Upper lobe of left lung (tissue), 4 donors: ENCODE results near the gene RELCH.

Experiments
- EP300 ChIP-seq, 4 donors: sonication (generic); formaldehyde crosslinking; IDR thresholded peaks; one replicate each; pipeline ENCODE4 v1.5.1; 2017; ENCODE audit warnings: antibody characterized with exemption in 4 of 4, control low read depth in 2 of 4
- POLR2A ChIP-seq, 4 donors: fragments of 450-650 bp; IDR thresholded peaks; one replicate each; pipeline ENCODE4 v1.5.1; 2016 to 2017; ENCODE audit warnings: antibody characterized with exemption in 4 of 4, mild to moderate bottlenecking in 2 of 4
- POLR2AphosphoS5 ChIP-seq, 2 donors: sonication (generic); formaldehyde crosslinking; IDR thresholded peaks; one replicate each; pipeline ENCODE4 v1.5.1; 2017; ENCODE audit warnings: antibody characterized with exemption in 2 of 2
- TF ChIP-seq, protein P1 (sequence below), 6 experiments: fragments of 450-650 bp in 4 of 6; fragments of 200-600 bp in 2 of 6; sonication (generic) in 2 of 6; IDR thresholded peaks; one replicate each; pipeline ENCODE4 v1.5.1; 2016 to 2019; ENCODE audit warnings: antibody characterized with exemption in 6 of 6

DNA sequence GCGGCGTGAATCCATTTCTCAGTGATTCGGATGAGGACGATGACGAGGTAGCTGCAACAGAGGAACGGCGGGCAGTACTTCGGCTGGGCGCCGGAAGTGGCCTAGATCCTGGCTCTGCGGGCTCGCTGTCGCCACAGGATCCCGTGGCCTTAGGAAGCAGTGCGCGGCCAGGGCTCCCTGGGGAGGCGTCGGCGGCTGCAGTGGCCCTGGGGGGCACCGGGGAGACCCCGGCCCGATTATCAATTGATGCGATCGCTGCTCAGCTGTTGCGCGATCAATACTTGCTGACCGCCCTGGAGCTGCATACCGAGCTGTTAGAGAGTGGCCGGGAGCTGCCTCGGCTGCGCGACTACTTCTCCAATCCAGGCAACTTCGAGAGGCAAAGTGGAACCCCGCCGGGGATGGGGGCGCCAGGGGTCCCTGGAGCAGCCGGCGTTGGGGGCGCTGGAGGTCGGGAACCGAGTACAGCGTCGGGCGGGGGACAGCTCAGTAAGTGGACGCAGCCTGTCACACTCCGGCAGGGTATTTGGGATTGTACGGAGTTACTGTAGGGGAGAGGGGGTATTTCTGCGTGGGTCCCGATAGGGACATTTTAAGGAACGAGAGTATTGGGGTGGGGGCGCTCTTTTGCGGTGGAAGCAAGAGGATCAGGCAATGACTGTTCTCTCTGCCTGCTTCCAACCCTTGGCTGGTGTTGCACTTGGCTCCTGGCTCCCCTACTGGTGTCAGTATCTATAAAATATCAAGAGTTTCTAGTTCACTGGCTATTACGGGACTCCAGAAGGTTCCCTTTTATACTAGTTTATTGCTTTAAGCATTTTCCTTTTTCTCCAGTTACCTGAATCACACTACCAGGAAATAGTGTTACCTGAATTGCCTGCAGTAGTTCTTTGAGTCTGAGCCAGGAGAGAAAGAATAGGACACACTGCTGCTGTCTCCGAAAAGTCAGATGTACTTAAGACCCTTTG is 772 bp downstream of the RELCH start:
- no peak for TF ChIP-seq EP300 (IDR thresholded peaks at IDR 0.05)
- TF ChIP-seq, protein P1, sequence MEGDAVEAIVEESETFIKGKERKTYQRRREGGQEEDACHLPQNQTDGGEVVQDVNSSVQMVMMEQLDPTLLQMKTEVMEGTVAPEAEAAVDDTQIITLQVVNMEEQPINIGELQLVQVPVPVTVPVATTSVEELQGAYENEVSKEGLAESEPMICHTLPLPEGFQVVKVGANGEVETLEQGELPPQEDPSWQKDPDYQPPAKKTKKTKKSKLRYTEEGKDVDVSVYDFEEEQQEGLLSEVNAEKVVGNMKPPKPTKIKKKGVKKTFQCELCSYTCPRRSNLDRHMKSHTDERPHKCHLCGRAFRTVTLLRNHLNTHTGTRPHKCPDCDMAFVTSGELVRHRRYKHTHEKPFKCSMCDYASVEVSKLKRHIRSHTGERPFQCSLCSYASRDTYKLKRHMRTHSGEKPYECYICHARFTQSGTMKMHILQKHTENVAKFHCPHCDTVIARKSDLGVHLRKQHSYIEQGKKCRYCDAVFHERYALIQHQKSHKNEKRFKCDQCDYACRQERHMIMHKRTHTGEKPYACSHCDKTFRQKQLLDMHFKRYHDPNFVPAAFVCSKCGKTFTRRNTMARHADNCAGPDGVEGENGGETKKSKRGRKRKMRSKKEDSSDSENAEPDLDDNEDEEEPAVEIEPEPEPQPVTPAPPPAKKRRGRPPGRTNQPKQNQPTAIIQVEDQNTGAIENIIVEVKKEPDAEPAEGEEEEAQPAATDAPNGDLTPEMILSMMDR (IDR thresholded peaks at IDR 0.05) = no peak
- no peak for TF ChIP-seq POLR2AphosphoS5 (IDR thresholded peaks at IDR 0.05)
- TF ChIP-seq POLR2A (IDR thresholded peaks at IDR 0.05) = no peak
